ENCODE data around the gene RRP12.

RRP12 gene

DNA sequence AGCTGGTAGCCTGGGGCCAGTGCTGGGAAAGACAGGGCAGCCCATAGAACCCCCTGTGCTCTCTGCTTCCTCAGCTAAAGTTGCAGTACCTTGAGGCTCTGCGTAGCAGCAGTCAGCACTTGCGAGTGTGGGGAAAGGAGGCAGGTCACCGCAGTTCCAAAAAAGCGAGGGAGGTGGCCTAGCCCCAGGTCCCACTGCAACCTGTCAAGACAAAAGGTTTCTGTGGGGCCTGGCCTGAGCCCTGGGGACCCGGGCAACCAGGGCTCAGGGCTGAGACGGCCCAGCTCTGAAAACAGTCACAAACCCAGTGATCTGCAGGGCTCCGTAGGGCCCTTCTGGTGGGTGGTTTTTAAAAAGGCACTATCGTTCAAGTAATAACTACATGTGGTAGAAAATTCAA lies 19.5 kb downstream of the RRP12 start:
- H3K4me3 ChIP-seq (ENCODE audit: low read depth, low read length) = no peak overlapping the region
- TF ChIP-seq, protein P1, sequence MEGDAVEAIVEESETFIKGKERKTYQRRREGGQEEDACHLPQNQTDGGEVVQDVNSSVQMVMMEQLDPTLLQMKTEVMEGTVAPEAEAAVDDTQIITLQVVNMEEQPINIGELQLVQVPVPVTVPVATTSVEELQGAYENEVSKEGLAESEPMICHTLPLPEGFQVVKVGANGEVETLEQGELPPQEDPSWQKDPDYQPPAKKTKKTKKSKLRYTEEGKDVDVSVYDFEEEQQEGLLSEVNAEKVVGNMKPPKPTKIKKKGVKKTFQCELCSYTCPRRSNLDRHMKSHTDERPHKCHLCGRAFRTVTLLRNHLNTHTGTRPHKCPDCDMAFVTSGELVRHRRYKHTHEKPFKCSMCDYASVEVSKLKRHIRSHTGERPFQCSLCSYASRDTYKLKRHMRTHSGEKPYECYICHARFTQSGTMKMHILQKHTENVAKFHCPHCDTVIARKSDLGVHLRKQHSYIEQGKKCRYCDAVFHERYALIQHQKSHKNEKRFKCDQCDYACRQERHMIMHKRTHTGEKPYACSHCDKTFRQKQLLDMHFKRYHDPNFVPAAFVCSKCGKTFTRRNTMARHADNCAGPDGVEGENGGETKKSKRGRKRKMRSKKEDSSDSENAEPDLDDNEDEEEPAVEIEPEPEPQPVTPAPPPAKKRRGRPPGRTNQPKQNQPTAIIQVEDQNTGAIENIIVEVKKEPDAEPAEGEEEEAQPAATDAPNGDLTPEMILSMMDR (IDR thresholded peaks at IDR 0.05; ENCODE audit: borderline replicate concordance, insufficient read depth, low read depth, low read length) = no peak

DNA sequence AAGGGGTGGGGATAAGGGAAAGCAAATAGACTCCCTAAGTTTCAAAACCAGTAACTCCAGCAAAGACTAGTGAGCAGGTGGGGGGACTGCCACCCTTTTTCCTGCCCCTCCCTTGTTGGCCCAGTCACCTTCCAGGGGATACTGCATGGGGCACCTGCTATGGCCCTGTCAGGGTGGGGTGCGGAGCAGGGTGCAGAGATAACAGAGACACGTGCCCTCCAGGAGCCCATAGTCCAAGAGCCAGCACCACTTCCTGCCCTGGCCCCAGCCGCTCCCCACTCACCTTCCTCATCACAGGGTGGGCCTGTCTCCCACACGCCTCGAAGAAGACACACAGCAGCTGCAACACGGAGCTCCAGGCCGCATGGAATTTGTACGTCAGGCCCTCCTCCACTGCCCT lies 20.6 kb downstream of the RRP12 start:
- no peak overlapping the region for H3K4me3 ChIP-seq (ENCODE audit: low read depth, low read length)
- TF ChIP-seq, protein P1 (IDR thresholded peaks at IDR 0.05; ENCODE audit: borderline replicate concordance, insufficient read depth, low read depth, low read length) = no peak

- H3K4me3 ChIP-seq (ENCODE audit: low read depth, low read length) = no peak overlapping the region
- TF ChIP-seq, protein P1 (IDR thresholded peaks at IDR 0.05; ENCODE audit: borderline replicate concordance, insufficient read depth, low read depth, low read length) = no peak
These were observed 21.9 kb downstream of the RRP12 start for GRCh38 chr10:97378933-97379921.

DNA sequence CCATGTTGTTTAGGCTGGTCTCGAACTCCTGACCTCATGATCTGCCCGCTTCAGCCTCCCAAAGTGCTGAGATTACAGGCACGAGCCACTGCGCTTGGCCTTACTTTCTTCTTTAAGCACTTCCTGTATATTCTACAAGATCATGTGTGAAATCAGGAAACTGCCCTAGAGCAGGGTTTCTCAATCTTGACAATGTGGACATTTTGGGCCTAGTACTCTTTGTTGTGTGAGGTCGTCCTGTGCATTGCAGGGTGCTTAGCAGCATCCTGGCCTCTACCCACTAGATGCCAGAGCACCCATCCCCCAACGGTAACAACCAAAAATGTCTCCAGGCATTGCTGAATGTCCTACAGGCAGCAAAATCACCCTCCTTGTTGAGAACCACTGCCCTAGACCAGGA lies 24.7 kb downstream of the RRP12 start:
- no peak overlapping the region for H3K4me3 ChIP-seq (ENCODE audit: low read depth, low read length)
- TF ChIP-seq, protein P1 (IDR thresholded peaks at IDR 0.05; ENCODE audit: borderline replicate concordance, insufficient read depth, low read depth, low read length) = no peak

- TF ChIP-seq, protein P1 (IDR thresholded peaks at IDR 0.05; ENCODE audit: borderline replicate concordance, insufficient read depth, low read depth, low read length) = no peak
- H3K4me3 ChIP-seq (ENCODE audit: low read depth, low read length) = no peak overlapping the region
These were observed 27.7 kb downstream of the RRP12 start for GRCh38 chr10:97373456-97373855.

DNA sequence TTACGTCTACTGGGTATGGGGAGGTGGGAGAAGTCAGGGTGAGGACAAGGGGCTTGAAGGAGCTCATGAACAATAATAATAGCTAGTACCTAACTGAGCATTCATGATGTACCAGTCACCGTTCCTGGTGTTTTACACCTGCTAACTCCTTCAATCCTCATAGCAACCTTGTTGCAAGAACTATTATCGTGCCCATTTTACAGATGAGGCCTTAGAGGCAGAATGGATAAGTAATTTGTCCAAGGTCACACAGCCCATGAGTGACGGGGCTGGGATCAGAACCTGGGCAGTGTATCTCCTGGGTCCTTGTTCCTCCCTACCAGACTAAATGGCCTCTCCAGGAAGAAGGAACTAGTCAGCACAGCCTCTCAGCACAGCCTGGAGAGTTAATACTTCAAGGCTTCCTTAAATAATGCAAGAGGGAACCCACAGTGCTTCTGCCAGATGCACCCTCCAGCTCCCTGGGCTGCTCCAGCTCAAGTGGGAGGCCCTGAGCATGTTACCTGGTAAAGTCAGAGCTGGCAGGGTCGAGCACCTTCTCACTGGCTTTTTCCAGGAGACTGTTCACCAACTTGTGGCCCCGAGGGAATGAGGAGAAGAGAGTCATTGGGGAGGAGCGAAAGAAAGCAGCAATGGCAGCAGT lies 28.8 kb downstream of the RRP12 start:
- TF ChIP-seq, protein P1 (IDR thresholded peaks at IDR 0.05; ENCODE audit: borderline replicate concordance, insufficient read depth, low read depth, low read length) = no peak
- no peak overlapping the region for H3K4me3 ChIP-seq (ENCODE audit: low read depth, low read length)
